HG03378 (cell line): ENCODE data around the gene RIC8B.
"Not testable (repeated sequence)": the region's sequence is repeated elsewhere in the genome, so short reads cannot be mapped to it uniquely, and the experiment has no call there.

ENCODE experiments used
- ATAC-seq: cut with Tn5 transposase; IDR thresholded peaks from one replicate; pipeline ENCODE4 v1.9.1; 2021; ENCODE audit warnings: mild to moderate bottlenecking, moderate library complexity; ENCODE audit not compliant: unreplicated experiment

RIC8B gene

GRCh38 chr12:106897981-106898901 lies 123.8 kb downstream of the RIC8B start:
- ATAC-seq, result no peak

DNA sequence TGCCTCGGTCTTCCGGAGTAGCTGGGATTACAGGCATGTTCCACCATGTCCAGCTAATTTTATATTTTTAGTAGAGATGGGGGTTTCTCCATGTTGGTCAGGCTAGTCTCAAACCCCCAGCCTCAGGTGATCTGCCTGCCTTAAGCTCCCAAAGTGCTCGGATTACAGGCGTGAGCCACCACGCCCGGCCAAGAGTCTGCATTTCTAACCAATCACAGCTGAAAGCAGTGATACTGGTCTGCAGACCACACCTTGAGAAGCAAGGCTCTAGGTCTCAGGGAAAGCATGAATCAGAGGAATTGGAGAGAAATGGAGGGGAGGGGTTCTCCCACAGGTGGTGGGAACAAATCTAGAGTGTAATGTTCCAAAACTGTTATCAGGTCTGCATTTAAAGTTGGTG lies 126.1 kb downstream of the RIC8B start:
- ATAC-seq, result no peak

DNA sequence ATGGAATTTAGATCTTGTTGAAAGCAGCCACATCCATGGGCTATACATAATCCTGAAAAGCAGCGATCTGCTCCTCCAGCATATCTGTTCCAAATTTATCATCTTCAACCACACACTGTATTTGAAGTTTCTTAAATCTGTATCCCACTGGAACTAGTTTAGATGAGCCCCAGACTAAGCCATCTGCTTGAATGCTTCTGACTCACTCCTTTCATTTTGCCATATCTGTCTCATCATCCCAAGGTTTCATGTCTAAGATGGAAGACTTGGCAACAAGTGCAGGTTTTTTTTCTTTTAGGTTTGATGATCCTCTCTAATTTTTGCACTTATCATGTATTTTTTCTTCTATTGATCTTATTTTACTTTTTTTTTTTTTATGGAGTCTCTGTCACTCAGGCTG lies 126.8 kb downstream of the RIC8B start:
- no peak for ATAC-seq

GRCh38 chr12:106902053-106902452 lies 127.6 kb downstream of the RIC8B start:
- no peak for ATAC-seq

- no peak for ATAC-seq
Measured at GRCh38 chr12:106903241-106903945, 128.9 kb downstream of the RIC8B start.

DNA sequence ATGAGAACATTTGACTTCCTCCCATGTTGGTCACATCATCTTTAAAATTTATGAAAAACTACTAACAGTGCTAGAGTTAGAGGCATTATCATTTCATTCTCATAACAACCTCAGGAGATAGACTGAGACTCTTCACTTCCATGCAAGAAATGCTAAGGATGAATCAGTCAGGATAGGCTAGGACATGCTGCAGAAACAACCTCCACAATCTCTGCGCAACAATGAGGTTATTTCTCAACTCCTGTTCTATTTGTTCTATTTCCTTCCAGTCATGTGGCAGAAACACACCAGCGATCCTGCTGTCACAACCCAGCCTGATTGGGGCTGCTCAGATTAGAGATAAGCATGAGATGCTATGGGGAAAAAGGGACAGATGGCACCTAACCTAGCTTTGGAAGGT lies 132.2 kb downstream of the RIC8B start:
- ATAC-seq, result no peak

- ATAC-seq, result no peak
Measured at GRCh38 chr12:106907411-106907810, 132.9 kb downstream of the RIC8B start.

- ATAC-seq, result no peak
Measured at GRCh38 chr12:106907846-106908245, 133.4 kb downstream of the RIC8B start.

- no peak for ATAC-seq
Measured at GRCh38 chr12:106908561-106908960, 134.1 kb downstream of the RIC8B start.

GRCh38 chr12:106910202-106910601 lies 135.7 kb downstream of the RIC8B start:
- peak; percentile 79 for ATAC-seq

GRCh38 chr12:106911581-106911980 lies 137.1 kb downstream of the RIC8B start:
- ATAC-seq, result no peak

DNA sequence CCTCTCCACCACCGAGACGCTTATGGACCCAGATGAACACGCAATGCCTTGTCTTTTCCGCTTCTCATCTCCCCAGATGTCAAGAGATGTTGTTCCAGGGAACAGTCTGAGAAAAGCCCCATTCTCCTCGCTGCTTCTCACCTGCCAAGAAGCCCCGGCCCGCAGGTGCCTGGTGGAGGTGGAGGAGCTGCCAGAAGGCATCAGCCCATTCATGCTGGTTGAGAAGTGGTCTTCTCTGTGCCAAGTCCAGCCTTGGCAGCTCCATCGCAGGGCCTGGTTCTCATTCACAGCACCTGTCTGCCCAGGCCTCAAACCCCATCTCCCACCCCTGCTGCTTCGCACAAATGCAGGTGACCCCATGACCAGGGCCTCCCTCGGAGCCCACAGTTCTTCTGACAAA lies 139.0 kb downstream of the RIC8B start:
- no peak for ATAC-seq

DNA sequence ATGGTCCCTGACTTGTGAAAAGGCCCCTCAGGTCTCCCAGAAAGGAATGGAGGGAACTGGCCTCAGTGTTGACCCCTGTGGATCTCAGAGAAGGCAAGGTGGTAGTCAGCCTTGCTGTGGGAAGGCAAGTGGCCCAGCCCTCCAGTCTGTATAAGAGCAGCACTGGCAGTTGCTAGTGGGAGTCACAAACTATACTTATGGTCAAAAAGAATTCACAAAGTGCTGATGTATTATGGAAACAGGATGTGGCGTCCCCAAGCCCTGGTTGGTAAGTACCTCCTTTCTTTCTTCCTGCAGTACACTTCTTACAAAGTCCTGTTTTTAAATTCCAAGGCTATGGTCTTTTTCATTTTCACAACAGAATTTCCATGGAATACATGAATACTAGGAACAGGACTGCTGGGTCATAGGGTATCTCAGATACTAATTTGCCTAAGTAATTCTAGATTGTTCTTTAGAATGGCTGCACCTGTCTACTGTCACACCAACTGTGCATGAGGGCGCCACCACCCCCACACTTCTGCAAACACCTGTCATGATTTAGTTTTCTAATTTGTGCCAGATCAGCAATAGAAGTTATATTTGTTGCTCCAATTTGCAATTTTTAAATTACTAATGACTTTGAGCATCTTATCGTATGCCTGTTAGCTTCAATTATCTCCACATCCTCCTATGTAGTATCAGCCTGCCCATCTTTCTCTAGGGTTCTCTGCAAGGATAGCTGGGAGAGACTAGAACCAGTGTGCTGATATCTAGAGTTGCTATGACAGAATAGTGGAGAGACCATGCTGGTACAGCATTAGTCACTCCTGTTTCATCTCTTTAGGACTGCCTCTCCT lies 140.5 kb downstream of the RIC8B start:
- ATAC-seq, result peak; percentile 74

DNA sequence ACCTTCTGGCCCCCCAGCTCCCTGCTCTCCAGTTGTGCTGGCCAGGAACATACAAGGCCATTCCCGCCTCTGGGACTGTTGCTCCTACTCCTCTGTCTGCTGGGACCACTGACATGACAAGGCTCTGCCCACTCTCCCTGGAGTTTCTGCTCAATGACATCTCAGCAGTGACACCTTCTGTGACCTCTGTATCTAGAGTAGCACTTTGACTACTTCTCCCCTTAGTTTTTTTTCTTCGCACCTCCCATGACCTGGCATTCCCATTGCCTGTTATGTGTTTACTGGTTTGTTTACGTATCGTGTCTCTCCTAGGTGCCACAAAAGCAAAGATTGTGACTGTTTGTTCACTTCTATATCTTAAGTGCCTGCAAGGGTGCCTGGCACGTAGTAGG lies 141.1 kb downstream of the RIC8B start:
- no peak for ATAC-seq

GRCh38 chr12:106917503-106917902 lies 143.0 kb downstream of the RIC8B start:
- no peak for ATAC-seq

GRCh38 chr12:106918746-106919145 lies 144.3 kb downstream of the RIC8B start:
- ATAC-seq, result no peak

GRCh38 chr12:106919910-106920544 lies 145.5 kb downstream of the RIC8B start:
- no peak for ATAC-seq

GRCh38 chr12:106921976-106922375 lies 147.5 kb downstream of the RIC8B start:
- ATAC-seq, result not testable (repeated sequence)

GRCh38 chr12:106923594-106923993 lies 149.1 kb downstream of the RIC8B start:
- not testable (repeated sequence) for ATAC-seq

DNA sequence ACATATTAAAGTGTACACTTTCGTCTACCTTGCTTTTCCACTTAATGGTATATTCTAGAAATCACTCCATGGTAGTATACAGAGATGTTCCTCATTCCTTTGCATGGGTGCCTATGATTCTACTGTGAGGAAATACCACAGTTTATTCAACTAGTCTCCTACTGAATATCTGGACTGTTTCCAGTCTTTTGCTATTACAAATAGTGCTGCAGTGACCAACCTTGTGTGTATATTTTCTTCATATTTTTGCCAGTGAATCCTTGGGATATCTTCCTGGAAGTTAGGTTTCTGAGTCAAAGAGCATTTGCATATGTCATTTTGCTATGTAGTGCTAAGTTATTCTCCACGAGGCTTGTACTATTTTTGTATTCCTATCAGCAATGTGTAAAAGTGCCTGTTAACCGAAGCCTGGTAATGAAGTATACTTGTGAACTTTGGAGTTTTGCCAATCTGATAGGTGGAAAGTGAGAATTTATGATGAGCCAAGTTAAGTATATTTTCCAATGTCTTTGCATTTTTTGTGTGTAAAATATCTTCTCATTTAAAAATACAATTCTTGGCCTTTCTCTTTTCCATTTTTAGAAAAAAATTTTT lies 149.9 kb downstream of the RIC8B start:
- ATAC-seq, result no peak
